CD14-positive monocyte (primary cell): ENCODE measurements around the gene MAFF. TPM values are rescaled to one million over a fixed set of nuclear protein-coding genes. Genes with fewer than 3 reads are reported as not detected.

Source experiments
- DNase-seq, 3 donors: peaks; one replicate each; pipeline ENCODE4 v3.0.0-alpha.2; 2011 to 2022
- H2AFZ ChIP-seq: 2 replicates; pipeline ENCODE4 v1.6.0; 2012; ENCODE audit warnings: mild to moderate bottlenecking, low read depth, low read length, inconsistent platforms; ENCODE audit not compliant: insufficient read depth, poor library complexity, severe bottlenecking
- H3K27ac ChIP-seq, 2 donors: 1 replicate in 1 of 2; 2 replicates in 1 of 2; pipeline ENCODE4 v1.5.1; 2012 to 2013; ENCODE audit warnings: low read length in 2 of 2, control low read depth in 1 of 2, inconsistent platforms in 1 of 2, low read depth in 1 of 2, mild to moderate bottlenecking in 1 of 2
- H3K27me3 ChIP-seq, 2 donors: one replicate each; pipeline versions ENCODE4 v1.6.0 to v1.6.1; 2011 to 2013; ENCODE audit warnings: low read length in 2 of 2; ENCODE audit not compliant: control insufficient read depth in 2 of 2, insufficient read depth in 2 of 2
- H3K36me3 ChIP-seq, 2 donors: replicated peaks in 1 of 2; 1 replicate in 1 of 2; 2 replicates in 1 of 2; pipeline versions ENCODE4 v1.5.1 to v1.6.1; 2012 to 2013; ENCODE audit warnings: low read length in 2 of 2, control low read depth in 1 of 2, inconsistent platforms in 1 of 2, mild to moderate bottlenecking in 1 of 2; ENCODE audit not compliant: insufficient read depth in 2 of 2, control insufficient read depth in 1 of 2
- H3K4me1 ChIP-seq, 2 donors: 1 replicate in 1 of 2; 2 replicates in 1 of 2; pipeline versions ENCODE4 v1.5.1 to v1.6.1; 2012 to 2013; ENCODE audit warnings: low read length in 2 of 2, control low read depth in 1 of 2, inconsistent platforms in 1 of 2, mild to moderate bottlenecking in 1 of 2, moderate library complexity in 1 of 2; ENCODE audit not compliant: insufficient read depth in 2 of 2, control insufficient read depth in 1 of 2
- H3K4me2 ChIP-seq: replicated peaks from 2 replicates; pipeline ENCODE3; 2012; ENCODE audit warnings: low read length, moderate library complexity, mild to moderate bottlenecking; ENCODE audit not compliant: poor library complexity, severe bottlenecking; ENCODE audit errors: extremely low read depth
- H3K4me3 ChIP-seq, 3 experiments: fragments of 200-600 bp in 1 of 3; sonication (generic) in 1 of 3; replicated peaks in 1 of 3; 1 replicate in 2 of 3; 2 replicates in 1 of 3; pipeline ENCODE4 v1.5.1; 2011 to 2013; ENCODE audit warnings: low read length in 3 of 3, mild to moderate bottlenecking in 3 of 3, control low read depth in 2 of 3, low read depth in 2 of 3, inconsistent platforms in 1 of 3, moderate library complexity in 1 of 3
- H3K79me2 ChIP-seq: 2 replicates; pipeline ENCODE4 v1.6.0; 2012; ENCODE audit warnings: mild to moderate bottlenecking, control low read depth, inconsistent platforms, low read length, moderate library complexity; ENCODE audit not compliant: insufficient read depth
- H3K9ac ChIP-seq: 2 replicates; pipeline ENCODE4 v1.6.0; 2017; ENCODE audit warnings: low read length, mild to moderate bottlenecking; ENCODE audit not compliant: insufficient read depth, poor library complexity, severe bottlenecking
- H3K9me3 ChIP-seq, 2 donors: replicated peaks in 1 of 2; 1 replicate in 1 of 2; 2 replicates in 1 of 2; pipeline versions ENCODE4 v1.5.1 to v1.6.1; 2012 to 2013; ENCODE audit warnings: low read length in 2 of 2, control low read depth in 1 of 2; ENCODE audit not compliant: control insufficient read depth in 1 of 2, insufficient read depth in 1 of 2
- H4K20me1 ChIP-seq: 2 replicates; pipeline ENCODE4 v1.6.0; 2012; ENCODE audit warnings: mild to moderate bottlenecking, low read length, control low read depth, moderate library complexity; ENCODE audit not compliant: insufficient read depth
- H3K27ac Mint-ChIP-seq, 7 donors: one replicate each; pipeline ENCODE4 v1.8.0; 2020; ENCODE audit warnings: mild to moderate bottlenecking in 7 of 7, mixed read lengths in 7 of 7, moderate library complexity in 6 of 7, inconsistent platforms in 2 of 7
- H3K27me3 Mint-ChIP-seq, 3 donors: one replicate each; pipeline ENCODE4 v1.8.0; 2021 to 2022; ENCODE audit warnings: low read depth in 3 of 3, mild to moderate bottlenecking in 3 of 3, mixed read lengths in 3 of 3, moderate library complexity in 3 of 3, inconsistent platforms in 1 of 3
- H3K36me3 Mint-ChIP-seq, 2 donors: one replicate each; pipeline ENCODE4 v1.8.0; 2020; ENCODE audit warnings: mixed read lengths in 2 of 2, inconsistent platforms in 1 of 2, mild to moderate bottlenecking in 1 of 2
- H3K4me1 Mint-ChIP-seq: one replicate; pipeline ENCODE4 v1.8.0; 2020; ENCODE audit warnings: mild to moderate bottlenecking, mixed read lengths
- H3K4me3 Mint-ChIP-seq, 2 donors: one replicate each; pipeline ENCODE4 v1.8.0; 2020; ENCODE audit warnings: mild to moderate bottlenecking in 2 of 2, mixed read lengths in 2 of 2, moderate library complexity in 1 of 2
- H3K9me3 Mint-ChIP-seq, 7 donors: one replicate each; pipeline ENCODE4 v1.8.0; 2020 to 2022; ENCODE audit warnings: mixed read lengths in 7 of 7, mild to moderate bottlenecking in 6 of 7, moderate library complexity in 6 of 7, inconsistent platforms in 2 of 7
- CTCF ChIP-seq: fragments of 200-600 bp; IDR thresholded peaks from one replicate; pipeline ENCODE4 v1.8.0; 2022; ENCODE audit warnings: antibody characterized with exemption, mild to moderate bottlenecking
- WGBS: methylation state at CpG from one replicate; pipeline ENCODE4 v1.1.5; 2013; ENCODE audit warnings: missing lambda C conversion rate; ENCODE audit not compliant: insufficient coverage; 5-methylcytosine and 5-hydroxymethylcytosine counted together
- intact Hi-C, 2 donors: fragments of 100-400 bp; cut with micrococcal nuclease; formaldehyde crosslinking; loops; one replicate each; pipeline versions ENCODE4 v1.15.0 to v1.15.1; 2023
- polyA plus RNA-seq, 3 donors: library from polyadenylated mRNA; depleted of rRNA in 1 of 3; unstranded in 2 of 3; stranded (reverse) in 1 of 3; fragments of 300-500 nt in 2 of 3; fragments of >200 nt in 1 of 3; fragmentation: Illumina TruSeq in 2 of 3; gene quantifications; 1 replicate in 2 of 3; 2 replicates in 1 of 3; pipeline ENCODE4 v1.2.3, GENCODE V29; 2012 to 2021

MAFF gene
- polyA plus RNA-seq, 3 donors: 1.5 to 67.3 (median 2.0) TPM

DNA sequence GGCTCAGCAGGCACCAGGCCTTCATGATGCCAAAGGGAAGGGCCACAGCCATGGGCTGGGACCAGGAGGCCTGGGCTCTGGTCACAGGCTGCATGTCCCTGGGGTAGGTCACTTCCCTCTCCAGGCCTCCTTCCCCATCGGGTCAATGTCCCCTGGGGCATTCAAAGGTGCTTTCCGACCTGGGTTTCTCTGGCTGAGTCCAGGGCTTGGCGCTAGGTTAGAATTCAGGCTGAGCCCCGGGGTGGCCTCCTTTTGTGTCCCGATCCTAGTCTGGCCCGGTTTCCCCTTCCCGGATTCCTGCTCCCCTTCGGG lies 12.2 kb downstream of the MAFF start:
- H2AFZ ChIP-seq: no peak overlapping the region
- peak overlapping the region in 2 of 3 experiments; percentile 16 to 44 for H3K4me3 ChIP-seq
- intact Hi-C loops: loop anchor here in 1 of 2 donors (1.0 kb wide), 1 partner anchor 10 kb away; no protein-coding TSS in a partner anchor
- H3K36me3 Mint-ChIP-seq: peaks cover 6 to 7% of the 10 kb centered on the region in 2 donors
- peak overlapping the region; percentile 6 for H3K9ac ChIP-seq
- peaks cover 26 to 41% of the 10 kb centered on the region in 2 donors for H3K4me1 ChIP-seq
- peak; percentile 21 to 84 (median 51) for DNase-seq
- WGBS: 55% methylated on average over 5 of the region's 8 CpGs
- H3K9me3 ChIP-seq: no peaks in the 10 kb centered on the region
- peaks cover 0 to 5% (median 3%) of the 10 kb centered on the region in 7 donors for H3K9me3 Mint-ChIP-seq
- H3K79me2 ChIP-seq: no peaks in the 10 kb centered on the region
- TF ChIP-seq CTCF: no peak
- peak overlapping the region; percentile 48 to 68 for H3K27ac ChIP-seq
- H4K20me1 ChIP-seq: peaks cover 22% of the 10 kb centered on the region
- H3K36me3 ChIP-seq: no peaks in the 10 kb centered on the region
- peak overlapping the region; percentile 70 to 91 (median 83) for H3K27ac Mint-ChIP-seq
- peak overlapping the region; percentile 50 for H3K4me2 ChIP-seq
- peak overlapping the region; percentile 53 to 60 for H3K4me3 Mint-ChIP-seq
- peaks cover 29% of the 10 kb centered on the region for H3K4me1 Mint-ChIP-seq
- peaks cover 3 to 15% (median 11%) of the 10 kb centered on the region in 3 donors for H3K27me3 Mint-ChIP-seq
- peaks cover 0 to 3% of the 10 kb centered on the region in 2 donors for H3K27me3 ChIP-seq

DNA sequence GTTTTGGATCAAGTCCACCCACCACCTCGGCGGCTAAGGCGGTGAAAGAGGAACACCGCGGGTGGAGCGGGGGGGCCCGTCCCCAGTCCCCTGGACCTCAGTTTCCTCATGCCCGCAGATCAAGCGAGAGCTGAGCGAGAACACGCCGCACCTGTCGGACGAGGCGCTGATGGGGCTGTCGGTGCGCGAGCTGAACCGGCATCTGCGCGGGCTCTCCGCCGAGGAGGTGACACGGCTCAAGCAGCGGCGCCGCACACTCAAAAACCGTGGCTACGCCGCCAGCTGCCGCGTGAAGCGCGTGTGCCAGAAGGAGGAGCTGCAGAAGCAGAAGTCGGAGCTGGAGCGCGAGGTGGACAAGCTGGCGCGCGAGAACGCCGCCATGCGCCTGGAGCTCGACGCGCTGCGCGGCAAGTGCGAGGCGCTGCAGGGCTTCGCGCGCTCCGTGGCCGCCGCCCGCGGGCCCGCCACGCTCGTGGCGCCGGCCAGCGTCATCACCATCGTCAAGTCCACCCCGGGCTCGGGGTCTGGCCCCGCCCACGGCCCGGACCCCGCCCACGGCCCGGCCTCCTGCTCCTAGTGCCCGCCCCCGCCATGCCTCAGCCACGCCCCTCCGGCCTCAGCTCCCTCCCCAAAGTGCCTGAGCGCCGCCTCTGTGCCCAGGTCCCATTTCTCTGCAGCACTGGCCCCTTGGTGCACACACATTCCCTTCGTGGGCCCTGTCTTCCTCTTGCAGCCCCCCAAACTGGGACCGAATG lies 12.7 kb downstream of the MAFF start:
- Histone ChIP-seq H3K9ac (peak overlapping the region; percentile 6), H4K20me1 (peaks cover 22% of the 10 kb centered on the region), H3K79me2 (no peaks in the 10 kb centered on the region), H3K27ac (peak overlapping the region; percentile 48 to 68), H3K4me1 (peaks cover 31 to 46% of the 10 kb centered on the region in 2 donors), H3K4me2 (peak overlapping the region; percentile 50), H3K27me3 (peaks cover 0 to 3% of the 10 kb centered on the region in 2 donors), H3K36me3 (no peaks in the 10 kb centered on the region), H3K4me3 (peak overlapping the region in 2 of 3 experiments; percentile 16 to 44), H2AFZ (no peak overlapping the region), H3K9me3 (no peaks in the 10 kb centered on the region)
- intact Hi-C loops: no loop called here
- H3K36me3 Mint-ChIP-seq: peaks cover 7 to 9% of the 10 kb centered on the region in 2 donors
- H3K9me3 Mint-ChIP-seq: peaks cover 0 to 5% (median 3%) of the 10 kb centered on the region in 7 donors
- DNase-seq: peak; percentile 53 to 67 (median 61)
- peak overlapping the region; percentile 53 to 60 for H3K4me3 Mint-ChIP-seq
- 32% methylated on average over 77 of the region's 81 CpGs for WGBS
- peaks cover 35% of the 10 kb centered on the region for H3K4me1 Mint-ChIP-seq
- H3K27me3 Mint-ChIP-seq: peaks cover 3 to 15% (median 11%) of the 10 kb centered on the region in 3 donors
- H3K27ac Mint-ChIP-seq: peak overlapping the region; percentile 45 to 84 (median 76)
- TF ChIP-seq CTCF: no peak
